Heart left ventricle (tissue), 13 donors: Measurements from ENCODE around the gene RETN.

ENCODE experiments used
- POLR2A ChIP-seq, 2 donors: fragments of 450-650 bp; IDR thresholded peaks; one replicate each; pipeline ENCODE4 v1.6.1; 2017; ENCODE audit warnings: antibody characterized with exemption in 2 of 2, mild to moderate bottlenecking in 2 of 2, moderate library complexity in 2 of 2
- TF ChIP-seq, protein P1 (sequence below), 12 donors: fragments of 200-600 bp; sonication (generic) in 4 of 12; IDR thresholded peaks; one replicate each; pipeline versions ENCODE4 v1.5.0 to v1.8.0; 2018 to 2022; ENCODE audit warnings: antibody characterized with exemption in 12 of 12, mild to moderate bottlenecking in 5 of 12
- donor health status: ischemic (EF 13 %, LVEDD 7.1; RV severe dilation, severe dysfunction).
- donor health status: DM: no; HTN: yes; CAD: no.
- donor health status: DM: no; HTN: no; CAD: no.
- donor health status: ischemic (EF 25% LVEDD 6.9; RV normal size, moderate dysfunction).
- donor health status: ischemic (EF 25% LVEDD 5.7; RV mildly dilated, moderate dysfunction).
- donor health status: ischemic (EF 35%, LVEDD 5.7; RV mildly dilated, moderate dysfunction).
- donor health status: nonischemic (EF 11% LVEDD 7.7; RV severe dilation, severe dysfunction).
- donor health status: DM: yes; HTN: yes; CAD: no.
- donor health status: PGD.
- donor health status: ischemic (EF 29% LVEDD 5.4; RV normal size, mild dysfunction).
- donor health status: nonischemic (EF 23%, LVEDD 6.1; RV moderate dilation, normal function).

DNA sequence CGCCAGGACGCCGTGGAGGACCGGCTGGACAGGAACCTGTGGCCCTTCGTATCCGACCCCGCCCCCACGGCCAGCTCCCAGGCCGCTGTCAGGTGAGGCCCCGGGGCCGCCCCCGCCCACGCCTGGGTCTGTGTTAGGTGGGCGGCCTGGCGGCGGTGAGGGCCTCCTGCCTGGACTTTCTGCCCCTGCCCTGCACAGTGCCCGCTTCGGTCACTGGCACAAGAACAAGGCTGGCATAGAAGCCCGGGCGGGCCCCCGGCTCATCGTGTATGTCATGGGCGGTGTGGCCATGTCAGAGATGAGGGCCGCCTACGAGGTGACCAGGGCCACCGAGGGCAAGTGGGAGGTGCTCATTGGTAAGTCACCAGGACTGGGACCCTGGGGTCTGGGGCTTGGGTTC is 21.7 kb upstream of the RETN start:
- TF ChIP-seq, protein P1, sequence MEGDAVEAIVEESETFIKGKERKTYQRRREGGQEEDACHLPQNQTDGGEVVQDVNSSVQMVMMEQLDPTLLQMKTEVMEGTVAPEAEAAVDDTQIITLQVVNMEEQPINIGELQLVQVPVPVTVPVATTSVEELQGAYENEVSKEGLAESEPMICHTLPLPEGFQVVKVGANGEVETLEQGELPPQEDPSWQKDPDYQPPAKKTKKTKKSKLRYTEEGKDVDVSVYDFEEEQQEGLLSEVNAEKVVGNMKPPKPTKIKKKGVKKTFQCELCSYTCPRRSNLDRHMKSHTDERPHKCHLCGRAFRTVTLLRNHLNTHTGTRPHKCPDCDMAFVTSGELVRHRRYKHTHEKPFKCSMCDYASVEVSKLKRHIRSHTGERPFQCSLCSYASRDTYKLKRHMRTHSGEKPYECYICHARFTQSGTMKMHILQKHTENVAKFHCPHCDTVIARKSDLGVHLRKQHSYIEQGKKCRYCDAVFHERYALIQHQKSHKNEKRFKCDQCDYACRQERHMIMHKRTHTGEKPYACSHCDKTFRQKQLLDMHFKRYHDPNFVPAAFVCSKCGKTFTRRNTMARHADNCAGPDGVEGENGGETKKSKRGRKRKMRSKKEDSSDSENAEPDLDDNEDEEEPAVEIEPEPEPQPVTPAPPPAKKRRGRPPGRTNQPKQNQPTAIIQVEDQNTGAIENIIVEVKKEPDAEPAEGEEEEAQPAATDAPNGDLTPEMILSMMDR (IDR thresholded peaks at IDR 0.05) = no peak
- no peak for TF ChIP-seq POLR2A (IDR thresholded peaks at IDR 0.05)
